IPS DF 19.7 (cell line): Measurements from ENCODE around the gene DAPL1.

Source experiments
- DNase-seq: peaks from one replicate; pipeline ENCODE4 v3.0.0-alpha.2; 2013; ENCODE audit warnings: low read depth, low spot score

DAPL1 gene

GRCh38 chr2:158777077-158777476 lies 18.0 kb upstream of the DAPL1 start:
- no peak for DNase-seq

- no peak for DNase-seq
These were observed 16.9 kb upstream of the DAPL1 start for GRCh38 chr2:158778243-158778642.

- no peak for DNase-seq
These were observed 15.5 kb upstream of the DAPL1 start for GRCh38 chr2:158779621-158780020.

GRCh38 chr2:158781353-158781961 lies 13.7 kb upstream of the DAPL1 start:
- DNase-seq = no peak

GRCh38 chr2:158782136-158782535 lies 13.0 kb upstream of the DAPL1 start:
- no peak for DNase-seq

- DNase-seq = no peak
These were observed 12.5 kb upstream of the DAPL1 start for GRCh38 chr2:158782616-158783015.

GRCh38 chr2:158783923-158784322 lies 11.2 kb upstream of the DAPL1 start:
- no peak for DNase-seq

- no peak for DNase-seq
These were observed 8.2 kb upstream of the DAPL1 start for GRCh38 chr2:158786897-158787296.

- DNase-seq = no peak
These were observed 6.2 kb upstream of the DAPL1 start for GRCh38 chr2:158788951-158789350.

GRCh38 chr2:158796652-158797051 lies 1.5 kb downstream of the DAPL1 start:
- no peak for DNase-seq

GRCh38 chr2:158797963-158798700 lies 3.0 kb downstream of the DAPL1 start:
- DNase-seq = no peak

GRCh38 chr2:158799181-158799580 lies 4.1 kb downstream of the DAPL1 start:
- DNase-seq = no peak

- DNase-seq = no peak
These were observed 8.4 kb downstream of the DAPL1 start for GRCh38 chr2:158803506-158803905.

GRCh38 chr2:158805255-158805654 lies 10.1 kb downstream of the DAPL1 start:
- no peak for DNase-seq

- DNase-seq = no peak
These were observed 10.8 kb downstream of the DAPL1 start for GRCh38 chr2:158805936-158806335.

- DNase-seq = no peak
These were observed 11.8 kb downstream of the DAPL1 start for GRCh38 chr2:158806941-158807340.

GRCh38 chr2:158808426-158808825 lies 13.3 kb downstream of the DAPL1 start:
- no peak for DNase-seq

GRCh38 chr2:158809816-158810215 lies 14.7 kb downstream of the DAPL1 start:
- DNase-seq = no peak

GRCh38 chr2:158810731-158811460 lies 15.8 kb downstream of the DAPL1 start:
- no peak for DNase-seq

- DNase-seq = no peak
These were observed 20.0 kb downstream of the DAPL1 start for GRCh38 chr2:158815166-158815565.

- no peak for DNase-seq
These were observed 20.5 kb downstream of the DAPL1 start for GRCh38 chr2:158815658-158816057.

- DNase-seq = no peak
These were observed 22.5 kb downstream of the DAPL1 start for GRCh38 chr2:158817588-158817987.

- DNase-seq = no peak
These were observed 23.4 kb downstream of the DAPL1 start for GRCh38 chr2:158818511-158818910.
